HAP-1 (cell line): ENCODE measurements around the gene IFRD2.
"Not testable (repeated sequence)": the region's sequence is repeated elsewhere in the genome, so short reads cannot be mapped to it uniquely, and the experiment has no call there.

ENCODE experiments used
- DNase-seq, 2 experiments: peaks; one replicate each; pipeline ENCODE4 v3.0.0-alpha.2; 2016 to 2020; ENCODE audit warnings: low spot score in 2 of 2
- H3K27me3 ChIP-seq: fragments of 250-450 bp; sonication (Bioruptor Pico); 2 replicates; pipeline ENCODE4 v1.5.1; 2020; ENCODE audit warnings: low read depth, mild to moderate bottlenecking, moderate library complexity
- H3K36me3 ChIP-seq: fragments of 250-450 bp; sonication (Bioruptor Pico); replicated peaks from 2 replicates; pipeline ENCODE4 v1.5.1; 2020; ENCODE audit warnings: mild to moderate bottlenecking
- H3K4me1 ChIP-seq: fragments of 250-450 bp; sonication (Bioruptor Pico); 2 replicates; pipeline ENCODE4 v1.5.1; 2020; ENCODE audit warnings: mild to moderate bottlenecking
- H3K4me3 ChIP-seq: fragments of 250-450 bp; sonication (Bioruptor Pico); 2 replicates; pipeline ENCODE4 v1.5.1; 2020; ENCODE audit warnings: mild to moderate bottlenecking, moderate library complexity
- H3K9me3 ChIP-seq: fragments of 250-450 bp; sonication (Bioruptor Pico); 2 replicates; pipeline ENCODE4 v1.5.1; 2020; ENCODE audit warnings: mild to moderate bottlenecking, moderate library complexity
- in situ Hi-C: fragments of 300-500 bp; cut with MboI; formaldehyde crosslinking; loops from 3 replicates; pipeline ENCODE4 v1.14.3; 2020; ENCODE audit warnings: low sequenced_read_pairs, inconsistent platforms, mixed read lengths

The IFRD2 gene

GRCh38 chr3:50267280-50267913, 24.8 kb downstream of the IFRD2 start:
- H3K9me3 ChIP-seq: no peaks in the 10 kb centered on the region
- in situ Hi-C loops: no loop called here
- no peaks in the 10 kb centered on the region for H3K36me3 ChIP-seq
- no peak overlapping the region for H3K4me3 ChIP-seq
- DNase-seq: peak in 1 of 2 experiments; percentile 45
- peaks cover 4% of the 10 kb centered on the region for H3K27me3 ChIP-seq
- peaks cover 16% of the 10 kb centered on the region for H3K4me1 ChIP-seq

GRCh38 chr3:50266836-50267235, 25.4 kb downstream of the IFRD2 start:
- Histone ChIP-seq H3K27me3 (peaks cover 4% of the 10 kb centered on the region), H3K4me1 (peaks cover 16% of the 10 kb centered on the region), H3K4me3 (no peak overlapping the region), H3K9me3 (no peaks in the 10 kb centered on the region), H3K36me3 (no peaks in the 10 kb centered on the region)
- DNase-seq: no peak
- in situ Hi-C loops: no loop called here

GRCh38 chr3:50266017-50266416, 26.2 kb downstream of the IFRD2 start:
- H3K4me1 ChIP-seq: peaks cover 17% of the 10 kb centered on the region
- H3K9me3 ChIP-seq: no peaks in the 10 kb centered on the region
- no peak for DNase-seq
- H3K4me3 ChIP-seq: no peak overlapping the region
- in situ Hi-C loops: no loop called here
- H3K27me3 ChIP-seq: peaks cover 4% of the 10 kb centered on the region
- H3K36me3 ChIP-seq: no peaks in the 10 kb centered on the region

- H3K4me3 ChIP-seq: no peak overlapping the region
- peaks cover 4% of the 10 kb centered on the region for H3K27me3 ChIP-seq
- H3K9me3 ChIP-seq: no peaks in the 10 kb centered on the region
- in situ Hi-C loops: no loop called here
- peaks cover 21% of the 10 kb centered on the region for H3K4me1 ChIP-seq
- DNase-seq: no peak
- H3K36me3 ChIP-seq: no peaks in the 10 kb centered on the region
Observed at GRCh38 chr3:50265571-50265970, 26.7 kb downstream of the IFRD2 start.

- in situ Hi-C loops: no loop called here
- Histone ChIP-seq H3K27me3 (peaks cover 4% of the 10 kb centered on the region), H3K4me3 (no peak overlapping the region), H3K9me3 (no peaks in the 10 kb centered on the region), H3K4me1 (peaks cover 25% of the 10 kb centered on the region), H3K36me3 (no peaks in the 10 kb centered on the region)
- DNase-seq: no peak
Observed at GRCh38 chr3:50264964-50265485, 27.2 kb downstream of the IFRD2 start.

GRCh38 chr3:50264383-50264963, 27.8 kb downstream of the IFRD2 start:
- in situ Hi-C loops: no loop called here
- H3K36me3 ChIP-seq: 0 out of 2 replicates have a peak, but pooled peaks cover 3% of the 10 kb centered on the region
- no peaks in the 10 kb centered on the region for H3K9me3 ChIP-seq
- DNase-seq: peak; percentile 51 to 83
- H3K4me3 ChIP-seq: no peak overlapping the region
- H3K27me3 ChIP-seq: peaks cover 4% of the 10 kb centered on the region
- peaks cover 28% of the 10 kb centered on the region for H3K4me1 ChIP-seq

- in situ Hi-C loops: no loop called here
- Histone ChIP-seq H3K4me3 (no peak overlapping the region), H3K36me3 (0 out of 2 replicates have a peak, but pooled peaks cover 3% of the 10 kb centered on the region), H3K9me3 (no peaks in the 10 kb centered on the region), H3K27me3 (peaks cover 4% of the 10 kb centered on the region), H3K4me1 (peaks cover 28% of the 10 kb centered on the region)
- DNase-seq: no peak
Observed at GRCh38 chr3:50263478-50264382, 28.5 kb downstream of the IFRD2 start.

GRCh38 chr3:50262778-50263177, 29.5 kb downstream of the IFRD2 start:
- Histone ChIP-seq H3K4me1 (peaks cover 28% of the 10 kb centered on the region), H3K4me3 (no peak overlapping the region), H3K9me3 (no peaks in the 10 kb centered on the region), H3K27me3 (peaks cover 4% of the 10 kb centered on the region), H3K36me3 (peaks cover 9% of the 10 kb centered on the region; the same call in 1 of the 2 replicates)
- DNase-seq: no peak
- in situ Hi-C loops: no loop called here

- H3K4me3 ChIP-seq, H3K27me3 ChIP-seq, H3K9me3 ChIP-seq, DNase-seq, in situ Hi-C loops: not testable (repeated sequence)
- peaks cover 11% of the 10 kb centered on the region for H3K36me3 ChIP-seq
- H3K4me1 ChIP-seq: peaks cover 28% of the 10 kb centered on the region
Observed at GRCh38 chr3:50262200-50262599, 30.0 kb downstream of the IFRD2 start.

GRCh38 chr3:50261505-50261904, 30.7 kb downstream of the IFRD2 start:
- no peaks in the 10 kb centered on the region for H3K27me3 ChIP-seq
- H3K36me3 ChIP-seq: peaks cover 18% of the 10 kb centered on the region
- in situ Hi-C loops: no loop called here
- no peak overlapping the region for H3K4me3 ChIP-seq
- no peaks in the 10 kb centered on the region for H3K9me3 ChIP-seq
- H3K4me1 ChIP-seq: peaks cover 28% of the 10 kb centered on the region
- no peak for DNase-seq

GRCh38 chr3:50260942-50261441, 31.2 kb downstream of the IFRD2 start:
- Histone ChIP-seq H3K4me1 (peaks cover 28% of the 10 kb centered on the region), H3K27me3 (no peaks in the 10 kb centered on the region), H3K4me3 (peak overlapping the region; percentile 57), H3K36me3 (peaks cover 22% of the 10 kb centered on the region), H3K9me3 (no peaks in the 10 kb centered on the region)
- in situ Hi-C loops: no loop called here
- DNase-seq: no peak

- DNase-seq: peak; percentile 86 to 95
- in situ Hi-C loops: no loop called here
- H3K4me1 ChIP-seq: peaks cover 28% of the 10 kb centered on the region
- H3K27me3 ChIP-seq: no peaks in the 10 kb centered on the region
- peaks cover 25% of the 10 kb centered on the region for H3K36me3 ChIP-seq
- H3K4me3 ChIP-seq: peak overlapping the region; percentile 57
- H3K9me3 ChIP-seq: no peaks in the 10 kb centered on the region
Observed at GRCh38 chr3:50260027-50260941, 31.9 kb downstream of the IFRD2 start.
